Heart left ventricle (tissue), 16 donors: ENCODE data around the gene TAS1R2. TPM values are rescaled to one million over a fixed set of nuclear protein-coding genes. Genes with fewer than 3 reads are reported as not detected.

Experiments used
- ATAC-seq, 4 donors: fragments of 200-7000 bp; cut with Tn5 transposase; one replicate each; pipeline ENCODE4 v1.9.1; 2020 to 2022; ENCODE audit warnings: moderate library complexity in 4 of 4, mild to moderate bottlenecking in 3 of 4, moderate number of reproducible peaks in 1 of 4
- DNase-seq, 5 donors: peaks; one replicate each; pipeline ENCODE4 v3.0.0-alpha.2; 2020
- H3K27ac ChIP-seq, 12 donors: fragments of 200-600 bp; sonication (generic) in 4 of 12; one replicate each; pipeline versions ENCODE4 v1.5.0 to v1.8.0; 2016 to 2022; ENCODE audit warnings: mild to moderate bottlenecking in 2 of 12
- H3K27me3 ChIP-seq, 9 donors: fragments of 200-600 bp; sonication (generic) in 2 of 9; one replicate each; pipeline versions ENCODE4 v1.5.1 to v1.8.0; 2016 to 2022; ENCODE audit warnings: mild to moderate bottlenecking in 3 of 9
- H3K36me3 ChIP-seq, 9 donors: fragments of 200-600 bp; sonication (generic) in 2 of 9; one replicate each; pipeline versions ENCODE4 v1.5.0 to v1.8.0; 2018 to 2022; ENCODE audit warnings: mild to moderate bottlenecking in 2 of 9
- H3K4me1 ChIP-seq, 12 donors: fragments of 200-600 bp; sonication (generic) in 4 of 12; one replicate each; pipeline versions ENCODE4 v1.5.0 to v1.8.0; 2016 to 2022; ENCODE audit warnings: mild to moderate bottlenecking in 3 of 12
- H3K4me3 ChIP-seq, 12 donors: fragments of 200-600 bp; sonication (generic) in 4 of 12; one replicate each; pipeline versions ENCODE4 v1.5.0 to v1.8.0; 2017 to 2022; ENCODE audit warnings: mild to moderate bottlenecking in 9 of 12, moderate library complexity in 4 of 12
- H3K9me3 ChIP-seq, 12 donors: fragments of 200-600 bp; sonication (generic) in 4 of 12; one replicate each; pipeline versions ENCODE4 v1.5.0 to v1.8.0; 2016 to 2022; ENCODE audit warnings: mild to moderate bottlenecking in 1 of 12
- POLR2A ChIP-seq, 2 donors: fragments of 450-650 bp; IDR thresholded peaks; one replicate each; pipeline ENCODE4 v1.6.1; 2017; ENCODE audit warnings: antibody characterized with exemption in 2 of 2, mild to moderate bottlenecking in 2 of 2, moderate library complexity in 2 of 2
- WGBS, 4 donors: extraction: QIAGEN DNeasy Blood & Tissue Kit in 2 of 4; methylation state at CpG; one replicate each; pipeline versions ENCODE4 v1.1.5 to v1.1.7; 2013 to 2018; 5-methylcytosine and 5-hydroxymethylcytosine counted together
- intact Hi-C, 10 donors: fragments of 100-400 bp; cut with DNase I; formaldehyde crosslinking; loops; one replicate each; pipeline versions ENCODE4 v1.11.1 to v1.14.2; 2022
- polyA plus RNA-seq, 2 donors: library from polyadenylated mRNA; stranded (reverse); fragments of 200-250 nt; gene quantifications; one replicate each; pipeline ENCODE4 v1.2.3, GENCODE V29; 2013
- total RNA-seq, 9 donors: library from RNA; depleted of rRNA in 2 of 9; stranded (reverse); fragments of >200 nt in 2 of 9; fragmentation: NEBNext Ultra II Directional in 3 of 9; extraction: Animal tissue kit (Norgen Biotek cat#: 25700) in 3 of 9; gene quantifications; one replicate each; pipeline versions ENCODE4 v1.1.0 to v1.2.4, GENCODE V29; 2016 to 2023
- TF ChIP-seq, protein P1 (sequence below), 12 donors: fragments of 200-600 bp; sonication (generic) in 4 of 12; IDR thresholded peaks; one replicate each; pipeline versions ENCODE4 v1.5.0 to v1.8.0; 2018 to 2022; ENCODE audit warnings: antibody characterized with exemption in 12 of 12, mild to moderate bottlenecking in 5 of 12
- donor health status: ischemic (EF 13 %, LVEDD 7.1; RV severe dilation, severe dysfunction).
- donor health status: healthy with polysubstance abuse.
- donor health status: DM: no; HTN: yes; CAD: no.
- donor health status: DM: no; HTN: no; CAD: no.
- donor health status: ischemic (EF 25% LVEDD 6.9; RV normal size, moderate dysfunction).
- donor health status: ischemic (EF 25% LVEDD 5.7; RV mildly dilated, moderate dysfunction).
- donor health status: healthy.
- donor health status: DM: yes; HTN: yes; CAD: no.
- donor health status: ischemic (EF 35%, LVEDD 5.7; RV mildly dilated, moderate dysfunction).
- donor health status: nonischemic (EF 11% LVEDD 7.7; RV severe dilation, severe dysfunction).
- donor health status: DM: yes; HTN: yes; CAD: no.
- donor health status: PGD.
- donor health status: ischemic (EF 29% LVEDD 5.4; RV normal size, mild dysfunction).
- donor health status: nonischemic (EF 23%, LVEDD 6.1; RV moderate dilation, normal function).

TAS1R2 gene
- total and polyA plus RNA-seq, 11 donors, result not detected

DNA sequence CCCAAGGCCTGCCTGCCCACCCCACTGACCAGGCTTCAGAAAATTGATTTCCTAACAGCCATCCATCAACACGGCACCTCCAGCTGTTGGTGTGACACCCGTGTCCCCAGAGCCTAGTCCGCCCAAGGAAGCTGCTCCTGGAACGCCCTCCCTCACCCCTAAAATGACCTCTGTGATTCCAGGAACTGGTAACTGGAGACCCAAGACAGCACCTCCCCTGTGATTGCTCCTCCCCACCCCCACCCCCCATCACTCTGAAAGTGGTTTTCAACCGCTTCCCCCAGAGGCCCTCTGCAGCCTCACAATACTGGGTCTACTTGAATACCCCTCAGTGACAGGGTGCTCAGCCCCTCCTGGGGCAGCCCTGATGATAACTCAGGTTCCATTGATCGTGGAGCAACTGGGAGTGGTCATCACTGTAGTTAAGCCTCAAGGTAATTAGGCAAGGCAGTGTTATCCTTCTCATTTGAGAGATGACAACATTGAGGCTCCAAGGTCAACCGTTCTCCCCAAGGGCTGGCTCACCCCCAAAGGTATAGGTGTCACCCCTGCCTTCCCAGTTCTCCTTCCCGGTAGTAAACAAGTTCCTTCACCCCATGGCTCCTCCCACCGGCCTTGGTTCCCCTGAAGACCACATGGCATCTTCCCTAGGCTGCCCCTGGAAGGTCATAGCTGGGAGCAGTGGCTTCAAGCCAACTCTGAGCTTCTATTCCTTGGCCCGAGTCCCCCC is 52.0 kb downstream of the TAS1R2 start:
- 74 to 77% (median 76%) methylated on average over 10 of the region's 10 CpGs for WGBS, 4 donors
- no peaks in the 10 kb centered on the region for H3K36me3 ChIP-seq
- no peak for ATAC-seq
- no peaks in the 10 kb centered on the region for H3K9me3 ChIP-seq
- peaks cover 0 to 21% (median 0%) of the 10 kb centered on the region in 9 donors for H3K27me3 ChIP-seq
- H3K4me1 ChIP-seq, result no peaks in the 10 kb centered on the region
- intact Hi-C loops, result no loop called here
- H3K27ac ChIP-seq, result no peak overlapping the region
- no peak for DNase-seq
- no peak for TF ChIP-seq POLR2A (IDR thresholded peaks at IDR 0.05)
- TF ChIP-seq, protein P1, sequence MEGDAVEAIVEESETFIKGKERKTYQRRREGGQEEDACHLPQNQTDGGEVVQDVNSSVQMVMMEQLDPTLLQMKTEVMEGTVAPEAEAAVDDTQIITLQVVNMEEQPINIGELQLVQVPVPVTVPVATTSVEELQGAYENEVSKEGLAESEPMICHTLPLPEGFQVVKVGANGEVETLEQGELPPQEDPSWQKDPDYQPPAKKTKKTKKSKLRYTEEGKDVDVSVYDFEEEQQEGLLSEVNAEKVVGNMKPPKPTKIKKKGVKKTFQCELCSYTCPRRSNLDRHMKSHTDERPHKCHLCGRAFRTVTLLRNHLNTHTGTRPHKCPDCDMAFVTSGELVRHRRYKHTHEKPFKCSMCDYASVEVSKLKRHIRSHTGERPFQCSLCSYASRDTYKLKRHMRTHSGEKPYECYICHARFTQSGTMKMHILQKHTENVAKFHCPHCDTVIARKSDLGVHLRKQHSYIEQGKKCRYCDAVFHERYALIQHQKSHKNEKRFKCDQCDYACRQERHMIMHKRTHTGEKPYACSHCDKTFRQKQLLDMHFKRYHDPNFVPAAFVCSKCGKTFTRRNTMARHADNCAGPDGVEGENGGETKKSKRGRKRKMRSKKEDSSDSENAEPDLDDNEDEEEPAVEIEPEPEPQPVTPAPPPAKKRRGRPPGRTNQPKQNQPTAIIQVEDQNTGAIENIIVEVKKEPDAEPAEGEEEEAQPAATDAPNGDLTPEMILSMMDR (IDR thresholded peaks at IDR 0.05), result no peak
- no peak overlapping the region for H3K4me3 ChIP-seq

DNA sequence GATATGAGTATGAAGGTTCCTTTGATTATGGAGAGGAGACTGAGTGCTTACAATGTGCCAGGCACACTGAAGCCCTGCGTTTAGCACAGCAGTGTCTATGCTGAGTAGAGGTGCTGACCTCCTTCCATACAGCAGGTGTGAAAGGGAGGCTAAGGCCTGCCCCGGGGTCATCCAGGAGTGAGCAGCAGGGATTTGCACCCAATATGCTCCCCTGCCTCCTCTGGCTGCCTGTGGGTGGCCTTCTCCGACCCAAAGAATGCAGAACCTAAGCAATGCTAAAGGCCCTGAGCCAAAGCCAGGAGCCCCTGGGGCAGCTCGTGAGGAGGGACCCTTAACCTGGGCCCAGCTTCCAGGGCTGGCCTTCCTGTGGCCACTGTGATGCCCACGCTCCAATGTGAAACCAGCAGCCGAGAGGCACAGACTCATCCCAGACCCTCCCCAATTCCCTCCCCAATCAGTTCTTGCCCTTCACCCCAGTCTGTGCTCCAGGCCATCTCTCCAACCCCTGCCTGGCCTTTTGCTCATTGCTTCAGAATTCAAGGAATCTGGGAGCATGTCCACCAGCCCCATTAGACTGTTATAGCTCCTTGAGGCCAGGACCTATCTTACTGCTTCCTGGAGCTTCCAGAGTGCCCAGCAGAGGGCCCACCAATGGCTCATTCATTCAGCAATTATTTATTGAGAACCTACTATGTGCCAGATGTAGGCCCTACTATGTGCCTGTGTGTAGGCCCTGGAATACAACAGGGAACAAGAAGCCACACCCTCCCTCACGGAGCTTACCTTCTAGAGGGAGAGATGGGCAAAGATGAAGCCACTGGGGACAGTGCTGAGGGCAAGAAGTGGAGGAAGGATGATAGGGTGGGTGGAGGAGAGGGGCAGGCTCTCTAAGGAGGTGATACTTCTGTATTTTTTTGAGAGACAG is 53.3 kb downstream of the TAS1R2 start:
- DNase-seq, result no peak
- no peak overlapping the region for H3K4me3 ChIP-seq
- H3K27ac ChIP-seq, result no peak overlapping the region
- intact Hi-C loops, result no loop called here
- no peaks in the 10 kb centered on the region for H3K36me3 ChIP-seq
- peaks cover 0 to 21% (median 0%) of the 10 kb centered on the region in 9 donors for H3K27me3 ChIP-seq
- no peaks in the 10 kb centered on the region for H3K4me1 ChIP-seq
- TF ChIP-seq, protein P1 (IDR thresholded peaks at IDR 0.05), result no peak
- TF ChIP-seq POLR2A (IDR thresholded peaks at IDR 0.05), result no peak
- no peak for ATAC-seq
- 77 to 91% (median 80%) methylated on average over 5 to 7 of the region's 7 CpGs for WGBS, 4 donors
- H3K9me3 ChIP-seq, result no peaks in the 10 kb centered on the region

DNA sequence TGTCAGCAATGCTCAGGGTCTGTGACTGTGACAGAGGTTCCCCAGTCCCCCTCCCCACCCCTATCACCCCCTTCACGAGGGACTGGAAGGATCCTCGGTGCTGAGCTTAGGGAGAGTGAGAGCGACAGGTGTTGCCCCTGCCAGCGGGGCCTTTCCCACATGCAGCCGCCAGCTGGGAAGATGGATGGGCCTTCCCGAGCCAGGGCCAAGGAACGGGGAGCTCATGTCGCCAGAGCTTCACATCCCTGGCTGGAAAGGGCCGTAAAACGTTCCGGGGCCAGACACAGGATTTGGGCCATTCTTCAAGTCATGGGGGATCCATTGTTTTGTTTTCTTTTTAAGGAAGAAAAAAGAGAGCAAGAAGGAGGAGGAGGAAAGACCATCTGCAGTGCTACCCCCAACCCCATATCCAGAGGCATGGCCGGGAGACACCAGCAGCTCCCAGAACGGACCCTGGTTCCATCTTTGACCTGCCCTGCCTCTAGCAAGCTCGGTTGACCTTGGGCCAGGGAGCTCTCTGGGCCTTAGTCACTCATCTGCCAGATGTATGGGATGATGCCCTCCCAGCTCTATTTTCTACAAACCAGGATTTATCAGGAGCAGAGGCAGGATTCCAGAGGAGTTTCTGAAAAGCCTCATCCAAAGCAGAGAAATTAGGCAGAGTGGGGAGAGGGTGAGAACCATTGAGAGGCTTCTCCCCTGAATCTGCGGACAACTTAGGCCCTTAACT is 54.1 kb downstream of the TAS1R2 start:
- WGBS, 4 donors, result 63 to 77% (median 70%) methylated on average over 13 to 15 of the region's 15 CpGs
- Histone ChIP-seq H3K9me3 (no peaks in the 10 kb centered on the region), H3K4me3 (no peak overlapping the region), H3K36me3 (no peaks in the 10 kb centered on the region), H3K27ac (no peak overlapping the region), H3K27me3 (peaks cover 0 to 21% (median 0%) of the 10 kb centered on the region in 9 donors), H3K4me1 (no peaks in the 10 kb centered on the region)
- no peak for ATAC-seq
- TF ChIP-seq, protein P1 (IDR thresholded peaks at IDR 0.05), result no peak
- TF ChIP-seq POLR2A (IDR thresholded peaks at IDR 0.05), result no peak
- no peak for DNase-seq
- intact Hi-C loops, result no loop called here
